Left renal pelvis (tissue), 4 donors: ENCODE results near the gene POU2AF1. TPM values are rescaled to one million over a fixed set of nuclear protein-coding genes. Genes with fewer than 3 reads are reported as not detected.
"Not testable (repeated sequence)": the region's sequence is repeated elsewhere in the genome, so short reads cannot be mapped to it uniquely, and the experiment has no call there.

Experiments used
- DNase-seq, 4 donors: peaks; one replicate each; pipeline ENCODE4 v3.0.0-alpha.2; 2013; ENCODE audit warnings: low read depth in 4 of 4, low spot score in 3 of 4
- polyA plus RNA-seq, 4 donors: library from polyadenylated mRNA; unstranded; fragments of 120-200 nt; gene quantifications; one replicate each; pipeline ENCODE4 v1.2.1, GENCODE V29; 2013; ENCODE audit not compliant: insufficient read length in 4 of 4

Gene POU2AF1
- polyA plus RNA-seq, 4 donors, result 0.26 to 1.3 (median 0.51) TPM

DNA sequence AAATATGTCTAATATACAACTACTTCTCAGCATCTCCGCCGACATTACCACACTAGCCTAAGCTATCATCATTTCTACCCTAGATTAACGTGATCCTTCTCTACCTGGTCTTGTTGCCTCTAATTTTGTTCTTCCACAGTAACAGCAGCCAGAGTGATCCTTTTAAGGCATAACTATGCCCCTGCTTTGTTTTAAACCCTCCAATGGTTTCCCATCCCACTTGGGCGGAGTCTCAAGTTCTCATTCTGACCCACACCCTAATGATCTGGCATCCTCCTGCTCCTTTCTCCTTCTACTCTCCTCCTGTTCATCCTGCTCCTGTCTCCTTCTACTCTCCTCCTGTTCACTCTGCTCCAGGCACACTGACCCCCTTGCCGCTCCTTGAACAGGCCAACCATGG, 31.9 kb upstream of the POU2AF1 start:
- DNase-seq, result no peak

DNA sequence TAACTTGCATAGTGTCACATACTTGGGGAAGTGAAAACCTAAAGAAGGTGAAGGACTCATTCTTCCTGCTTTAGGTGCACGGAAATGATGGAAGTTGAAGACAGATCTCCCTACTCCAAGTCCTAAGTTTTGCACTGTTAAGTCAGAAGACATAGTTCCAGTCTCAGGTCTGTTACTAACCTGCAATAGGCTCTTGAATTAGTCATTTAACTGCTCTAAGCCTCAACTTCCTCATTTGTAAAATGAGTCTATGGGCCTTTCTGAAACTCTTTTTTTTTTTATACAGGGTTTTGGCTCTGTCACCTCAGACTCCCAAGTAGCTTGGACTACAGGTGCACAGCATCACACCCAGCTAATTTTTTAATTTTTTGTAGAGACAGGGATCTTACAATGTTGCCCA, 30.8 kb upstream of the POU2AF1 start:
- no peak for DNase-seq

DNA sequence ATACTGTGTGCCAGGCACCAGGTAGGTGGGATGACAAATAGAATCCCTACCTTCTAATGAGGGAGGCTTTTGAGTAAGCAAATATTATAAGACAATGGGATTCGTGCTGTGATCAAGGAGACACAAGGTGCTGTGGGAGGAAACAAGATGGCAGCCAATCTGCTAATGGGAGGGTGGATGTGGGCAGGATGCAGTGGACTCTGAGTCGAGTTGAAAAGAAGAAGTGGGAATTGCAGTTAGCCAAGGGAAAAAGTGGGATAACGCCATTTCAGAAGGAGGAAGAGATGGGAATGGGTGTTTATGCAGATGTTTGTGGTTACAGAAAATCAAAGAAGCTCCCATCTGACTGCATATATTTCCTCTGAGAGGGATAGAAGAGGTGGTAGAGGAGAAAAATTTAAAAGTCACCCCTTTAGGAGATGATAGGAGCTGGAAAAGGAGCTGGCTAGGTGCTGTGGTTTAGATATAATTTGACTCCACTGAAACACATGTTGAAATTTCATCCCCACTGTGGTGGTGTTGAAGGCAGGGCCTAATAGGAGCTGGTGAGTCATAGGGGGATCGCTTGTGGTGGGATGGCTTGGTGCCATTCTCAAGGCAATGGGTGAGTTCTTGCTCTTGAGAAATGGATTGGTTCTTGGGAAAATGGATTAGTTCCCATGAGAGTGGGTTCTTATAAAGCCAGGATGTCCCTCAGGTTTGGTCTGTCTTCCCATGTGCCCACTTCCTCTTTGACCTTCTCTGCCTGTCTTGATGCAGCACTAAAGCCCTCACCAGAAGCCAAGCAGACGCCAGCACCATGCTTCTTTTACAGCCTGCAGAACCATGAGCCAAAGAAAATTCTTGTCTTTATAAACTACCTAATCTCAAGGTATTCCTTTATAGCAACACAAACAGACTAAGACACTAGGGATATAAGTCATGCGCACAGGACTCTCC, 30.0 kb upstream of the POU2AF1 start:
- no peak for DNase-seq

DNA sequence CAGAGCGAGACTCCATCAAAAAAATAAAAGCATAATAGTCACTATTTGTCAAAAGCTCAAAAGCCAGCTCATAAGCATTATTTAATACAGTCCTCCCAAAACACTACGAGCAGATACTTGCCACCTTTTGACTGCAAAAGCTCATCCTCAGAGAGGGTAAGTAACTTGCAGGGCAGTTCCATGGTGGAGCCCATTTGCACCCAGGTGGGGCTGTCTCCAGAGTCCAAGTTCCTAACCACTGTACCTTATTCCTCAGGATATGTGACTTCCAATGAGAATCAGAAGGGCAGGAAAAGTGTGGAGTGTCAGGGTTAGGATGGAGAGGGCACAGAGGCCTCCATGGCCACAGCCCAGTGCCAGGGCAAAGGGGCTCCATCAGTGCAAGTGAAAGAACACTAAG, 28.6 kb upstream of the POU2AF1 start:
- DNase-seq, result no peak

DNA sequence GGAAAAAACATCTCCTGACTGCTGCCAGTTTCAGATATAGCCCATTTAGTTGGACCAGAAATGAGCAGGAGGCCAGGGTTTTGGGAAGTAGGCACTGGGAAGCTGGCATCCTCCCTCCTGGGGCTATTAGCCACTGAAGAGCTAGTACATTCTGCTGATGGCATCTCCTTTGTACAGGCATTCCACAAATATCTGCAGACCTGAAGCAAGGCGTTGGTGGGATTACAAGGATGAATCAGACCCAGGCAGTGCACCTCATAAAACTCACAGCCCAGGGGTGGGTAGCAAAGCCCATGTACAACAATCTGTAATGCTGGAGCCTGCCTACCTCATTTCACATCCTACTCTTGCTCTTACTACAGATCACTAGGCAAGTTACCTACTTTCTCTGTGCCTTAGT, 27.5 kb upstream of the POU2AF1 start:
- DNase-seq, result no peak

DNA sequence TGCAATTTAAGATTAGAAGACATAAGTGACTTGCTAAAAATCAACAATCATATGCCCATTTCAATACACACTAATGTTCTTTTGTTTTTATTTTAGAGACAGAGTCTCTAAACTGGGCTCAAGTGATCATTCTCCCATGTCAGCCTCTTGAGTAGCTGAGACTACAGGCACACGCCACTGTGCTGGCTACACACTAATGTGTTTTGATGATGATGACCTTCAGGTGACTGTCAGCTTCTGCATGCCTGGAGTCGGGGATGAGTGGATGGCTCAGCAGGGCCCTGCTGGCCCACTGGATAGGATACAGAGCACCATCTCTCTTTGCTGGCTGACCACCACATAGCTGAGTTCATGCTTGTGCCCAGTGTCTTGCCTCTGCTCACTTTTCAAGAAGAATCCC, 27.0 kb upstream of the POU2AF1 start:
- no peak for DNase-seq

DNA sequence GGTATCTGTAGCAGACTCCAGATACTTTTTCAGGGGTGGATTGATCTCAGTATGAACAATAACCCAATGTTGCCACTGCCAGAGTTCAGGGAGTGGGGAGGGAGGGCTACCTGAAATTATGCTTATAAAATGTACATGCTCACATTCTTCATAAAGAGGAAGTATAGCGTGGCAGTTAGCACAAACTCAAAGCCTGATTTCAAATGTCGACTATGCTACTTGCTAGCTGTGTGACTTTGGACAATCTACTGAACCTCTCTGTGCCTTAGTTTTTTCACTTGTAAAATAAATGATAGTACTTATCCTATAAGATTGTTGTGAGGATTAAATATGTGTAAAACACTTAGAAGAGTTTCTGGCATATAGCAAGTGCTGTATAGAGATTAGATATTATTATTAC, 26.5 kb upstream of the POU2AF1 start:
- no peak for DNase-seq

DNA sequence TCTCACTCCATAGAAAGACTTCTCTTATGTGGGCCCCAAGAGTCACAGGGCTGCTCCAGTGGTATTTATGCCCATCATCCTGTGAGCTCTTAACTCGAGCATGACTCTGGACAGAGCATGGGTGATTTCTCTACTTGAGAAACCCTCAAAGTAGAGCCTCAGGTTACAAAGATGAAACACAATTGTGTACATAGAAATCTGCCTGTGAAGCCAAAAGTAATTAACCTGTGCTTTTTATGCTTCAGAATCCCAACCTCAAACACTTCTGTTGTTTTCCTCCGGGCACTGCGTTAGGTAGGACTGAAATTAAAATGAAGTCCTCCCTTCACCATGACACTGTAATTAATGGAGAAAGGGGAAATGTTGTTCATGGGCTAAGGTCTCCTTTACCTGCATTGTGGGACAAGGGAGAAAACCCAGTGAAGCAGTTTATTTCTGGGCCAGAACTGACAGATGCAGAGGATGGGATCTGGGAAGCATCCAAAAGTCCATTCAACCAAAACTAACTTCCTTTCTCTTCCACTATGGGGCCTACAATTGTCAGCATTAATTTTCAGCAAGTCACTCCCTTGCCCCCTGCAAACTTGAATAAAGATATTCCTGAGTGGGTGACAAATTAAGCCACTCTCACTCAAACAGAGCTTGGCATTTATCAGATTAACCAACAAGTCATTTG, 24.1 kb upstream of the POU2AF1 start:
- no peak for DNase-seq

DNA sequence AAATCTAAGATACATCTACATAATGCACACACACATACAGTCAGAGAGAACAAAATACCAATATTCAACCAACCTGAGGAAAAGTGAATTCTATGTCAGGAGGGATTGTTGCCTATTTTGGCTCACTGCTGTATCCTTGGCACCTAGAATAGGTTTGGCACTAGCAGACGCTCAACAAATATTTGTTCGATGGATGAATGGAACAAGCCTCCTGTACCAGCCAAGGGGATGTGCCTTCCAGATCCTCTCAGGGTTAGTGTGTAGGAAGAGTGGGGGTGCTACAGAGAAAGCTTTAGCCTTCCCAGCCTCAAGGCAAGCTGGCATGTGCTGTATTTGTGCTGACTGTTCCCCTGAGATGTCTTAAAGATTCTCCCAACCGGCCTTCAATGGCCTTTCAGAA, 23.3 kb upstream of the POU2AF1 start:
- no peak for DNase-seq

DNA sequence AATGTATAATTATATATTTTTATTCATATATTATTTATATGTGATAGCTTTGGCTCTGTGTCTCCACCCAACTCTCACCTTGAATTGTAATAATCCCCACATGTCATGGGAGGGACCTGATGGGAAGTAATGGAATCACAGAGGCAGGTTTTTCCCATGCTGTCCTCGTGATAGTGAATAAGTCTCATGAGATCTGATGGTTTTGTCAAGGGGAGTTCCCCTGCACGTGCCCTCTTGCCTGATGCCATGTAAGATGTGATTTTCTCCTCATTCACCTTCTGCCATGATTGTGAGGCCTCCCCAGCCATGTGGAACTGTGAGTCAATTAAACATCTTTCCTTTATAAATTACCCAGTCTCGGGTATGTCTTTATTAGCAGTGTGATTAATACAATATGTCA, 22.9 kb upstream of the POU2AF1 start:
- DNase-seq, result not testable (repeated sequence)

DNA sequence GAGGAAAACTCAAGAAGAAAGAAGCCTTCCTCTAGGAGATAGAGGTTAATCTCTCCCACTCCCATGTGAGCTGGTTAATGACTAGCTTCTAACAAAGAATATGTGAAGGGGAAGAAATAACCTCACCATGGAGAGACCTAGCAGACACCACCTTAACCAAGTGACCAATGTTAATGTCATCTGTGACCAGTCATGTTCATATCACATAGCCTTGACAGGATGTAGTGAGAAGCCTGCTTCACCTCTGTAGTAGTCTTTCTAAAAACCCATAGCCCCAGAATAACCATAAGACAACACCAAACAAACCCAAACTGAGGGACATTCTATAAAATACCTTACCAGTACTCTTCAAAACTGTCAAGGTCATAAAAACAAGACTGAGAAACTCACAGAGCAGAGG, 21.5 kb upstream of the POU2AF1 start:
- no peak for DNase-seq

DNA sequence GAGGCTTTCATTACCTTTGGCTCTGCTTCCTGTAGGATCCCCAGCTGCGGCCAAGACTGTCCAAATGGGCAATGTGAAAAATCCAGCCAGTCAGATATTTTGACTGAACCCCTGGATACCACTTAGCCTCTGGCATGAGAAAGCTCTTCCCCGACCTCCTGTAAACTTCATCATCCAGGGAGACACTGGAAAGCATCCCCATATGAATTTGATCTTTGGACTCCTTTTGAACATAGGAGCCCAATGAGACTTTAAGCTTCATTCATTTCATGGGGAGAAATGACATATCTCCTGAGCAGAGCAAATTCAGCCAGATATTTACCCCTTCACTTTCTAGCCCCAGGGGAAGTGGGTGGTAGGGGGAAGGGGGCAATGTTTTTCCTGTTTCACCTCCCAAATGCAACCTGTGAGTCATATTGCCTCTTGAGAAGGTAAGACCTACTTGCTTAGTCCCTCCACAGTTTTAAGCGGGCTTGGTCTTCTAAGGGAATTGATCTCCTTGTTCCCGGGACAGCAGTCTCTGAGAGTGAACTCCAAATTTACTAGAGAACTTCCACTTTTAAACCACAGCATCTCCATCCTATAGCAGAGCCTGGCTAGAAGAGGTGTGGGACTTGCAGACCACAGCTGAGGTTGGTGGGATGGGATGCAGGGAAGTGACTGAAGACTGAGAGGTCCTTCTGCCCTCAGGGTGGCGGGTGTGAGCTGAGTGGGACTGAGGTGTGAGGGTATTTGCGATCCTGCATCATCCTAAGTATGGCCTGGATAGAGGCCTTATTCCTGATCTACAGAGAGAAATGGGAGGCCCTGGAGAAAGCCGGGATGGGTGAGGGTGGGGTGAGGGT, 20.3 kb upstream of the POU2AF1 start:
- DNase-seq, result no peak

DNA sequence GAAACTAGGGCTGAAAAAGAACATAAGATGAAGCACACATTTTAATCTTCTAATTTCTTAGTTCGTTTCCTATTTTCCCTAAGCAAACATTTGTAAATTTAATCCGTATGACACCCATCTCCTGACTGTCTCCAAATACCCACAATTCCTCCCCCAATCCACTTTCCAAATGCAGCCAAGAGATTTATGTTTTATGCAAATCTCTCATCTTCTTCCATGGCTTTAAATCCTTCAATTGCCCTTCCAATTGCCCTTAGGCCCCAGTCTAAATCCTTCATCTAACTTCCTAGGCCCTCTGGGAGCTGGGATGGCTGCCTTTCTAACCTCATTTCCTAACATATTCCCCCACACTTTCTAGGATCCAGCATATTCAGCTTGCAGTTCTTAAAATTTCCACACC, 18.0 kb upstream of the POU2AF1 start:
- no peak for DNase-seq

DNA sequence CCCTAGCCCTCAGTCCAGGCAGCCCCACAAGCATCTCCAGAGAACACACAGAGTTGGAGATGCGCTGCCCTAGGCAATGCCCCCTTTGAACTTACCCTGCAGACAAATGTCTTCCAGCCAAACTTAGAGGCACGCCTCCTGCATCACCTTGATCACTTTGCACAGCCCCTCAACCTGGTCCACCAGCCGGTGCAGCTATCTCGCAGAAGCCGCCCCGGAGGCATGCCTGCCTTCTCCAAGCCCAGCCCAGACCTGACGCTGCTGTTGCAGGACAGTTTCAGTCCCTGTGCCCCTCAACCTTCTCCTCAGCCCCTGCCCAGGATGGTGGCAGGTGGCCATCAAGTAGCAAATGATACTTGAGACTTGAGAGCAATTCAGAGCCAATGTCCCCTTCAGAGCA, 16.7 kb upstream of the POU2AF1 start:
- DNase-seq, result no peak

DNA sequence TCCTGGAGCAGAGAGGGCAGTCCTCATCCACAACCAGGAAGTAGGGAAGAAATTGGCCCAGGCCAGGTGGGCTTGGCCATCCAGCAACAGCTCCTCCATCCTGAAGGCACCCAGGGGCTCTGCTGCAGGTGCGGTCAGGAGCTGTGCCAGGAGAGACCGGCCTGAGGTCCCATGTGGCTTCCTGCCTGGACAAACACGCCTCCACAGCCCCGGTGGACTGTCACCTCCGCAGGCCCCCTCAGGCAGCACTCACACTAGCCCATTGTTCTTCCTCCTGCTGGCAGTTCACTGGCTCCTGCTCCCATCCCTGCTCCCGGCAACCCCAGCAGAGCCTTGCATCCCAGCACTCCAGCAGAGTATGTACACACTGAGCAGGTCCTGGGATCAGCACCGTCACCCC, 16.0 kb upstream of the POU2AF1 start:
- DNase-seq, result no peak

DNA sequence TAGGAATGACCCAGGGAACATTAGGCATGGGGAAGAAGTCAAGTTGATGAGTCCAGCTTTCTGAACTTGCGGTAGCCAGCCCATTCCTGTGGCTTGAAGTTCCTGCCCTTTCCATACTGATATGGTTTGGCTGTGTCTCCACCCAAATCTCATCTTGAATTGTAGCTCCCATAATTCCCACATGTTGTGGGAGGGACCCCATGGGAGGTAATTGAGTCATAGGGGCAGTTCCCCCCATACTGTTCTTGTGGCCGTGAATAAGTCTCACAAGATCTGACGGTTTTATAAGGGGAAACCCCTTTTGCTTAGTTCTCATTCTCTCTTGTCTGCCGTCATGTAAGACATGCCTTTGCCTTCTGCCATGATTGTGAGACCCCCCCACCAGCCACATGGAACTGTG, 15.1 kb upstream of the POU2AF1 start:
- DNase-seq, result not testable (repeated sequence)

DNA sequence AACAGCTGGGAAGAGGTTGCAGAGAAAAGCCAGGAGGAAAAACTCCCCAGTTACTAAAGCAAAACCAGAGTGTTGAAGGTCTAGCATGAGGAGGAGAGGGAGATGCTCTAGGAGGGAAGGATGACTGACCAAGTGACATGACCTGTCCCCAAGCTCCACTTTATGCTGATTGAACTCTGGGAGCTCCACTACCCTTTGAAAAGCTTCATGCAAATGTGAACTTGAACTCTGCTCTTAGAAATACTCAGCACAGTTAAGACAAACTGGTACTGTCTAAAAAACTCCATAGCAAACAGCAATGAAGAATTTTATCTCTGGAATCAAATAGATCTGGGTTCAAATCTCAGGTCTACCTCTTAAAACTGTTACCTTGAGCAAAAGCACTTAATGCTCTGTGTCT, 14.5 kb upstream of the POU2AF1 start:
- no peak for DNase-seq

DNA sequence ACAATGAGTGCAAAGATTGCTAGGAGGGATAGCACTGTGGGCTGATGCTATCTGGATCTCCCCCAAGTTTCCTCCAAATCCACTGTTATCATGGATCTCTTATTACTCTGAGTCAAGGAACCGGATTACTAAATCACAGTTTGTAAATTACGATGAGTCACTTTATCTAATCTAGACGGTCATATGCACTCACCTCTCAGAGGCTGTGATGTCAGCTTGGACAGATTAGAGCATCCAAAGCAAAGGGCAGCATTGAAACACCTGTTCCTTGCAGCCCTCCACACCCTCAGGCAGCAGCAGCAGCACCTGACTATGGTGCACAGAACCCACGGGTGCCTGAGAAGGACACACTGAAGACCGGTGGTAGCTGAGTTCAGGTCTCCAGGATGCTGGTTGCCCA, 14.0 kb upstream of the POU2AF1 start:
- DNase-seq, result no peak

DNA sequence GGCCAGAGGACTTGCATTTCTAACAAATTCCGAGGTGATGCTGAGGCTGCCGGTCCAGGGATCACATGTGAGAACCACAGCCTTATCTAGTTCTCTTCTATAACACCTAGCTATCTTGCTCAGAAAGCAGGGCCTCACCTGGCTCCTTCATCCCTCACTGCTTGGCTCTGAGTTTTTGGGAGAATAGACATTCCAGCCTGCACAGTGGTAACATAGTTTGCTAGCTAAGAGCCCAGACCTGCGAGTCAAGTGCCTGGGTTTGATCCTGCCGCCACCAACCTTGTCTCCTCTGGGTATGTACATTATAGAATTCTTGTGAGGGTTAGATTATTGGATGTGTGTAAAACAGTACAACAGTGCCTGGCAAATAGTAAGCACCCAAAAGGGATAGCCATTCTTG, 13.5 kb upstream of the POU2AF1 start:
- no peak for DNase-seq

DNA sequence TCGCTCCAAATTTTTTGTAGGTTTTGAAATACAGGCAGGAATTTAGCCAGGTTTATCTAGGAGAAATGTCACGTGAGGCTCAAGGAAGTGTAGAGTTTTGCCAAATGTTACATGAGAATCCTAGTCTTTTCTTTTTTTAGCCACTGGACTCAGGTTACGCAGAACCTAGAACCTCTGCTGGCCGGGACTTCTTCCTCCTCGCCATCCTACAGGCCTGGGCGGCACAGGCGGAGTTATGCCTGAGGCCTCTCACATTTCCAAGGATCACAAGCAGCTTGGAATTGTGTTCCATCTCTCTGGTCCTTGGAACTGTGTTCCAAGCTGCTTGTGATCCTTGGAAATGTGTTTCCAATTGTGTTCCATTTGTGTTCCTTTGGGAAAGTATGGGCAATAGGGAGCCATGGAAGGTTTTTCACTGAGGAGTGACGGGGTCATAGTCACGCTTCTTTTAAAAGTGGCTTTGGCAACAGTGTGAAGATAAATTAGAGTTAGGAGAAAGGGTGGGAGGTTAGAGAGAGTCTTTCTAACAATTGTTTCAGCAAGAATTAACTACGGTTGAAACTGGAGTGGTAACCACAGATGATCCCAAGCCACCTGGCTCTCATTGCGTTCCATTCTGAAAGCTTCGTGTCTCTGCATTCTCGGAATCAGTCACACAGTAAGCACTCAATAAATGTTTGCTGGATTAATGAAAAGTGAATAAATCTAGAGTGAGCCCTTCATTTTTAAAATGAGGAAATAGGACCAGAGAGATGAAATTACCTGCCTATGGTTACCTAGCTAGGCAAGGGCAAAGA, 12.5 kb upstream of the POU2AF1 start:
- no peak for DNase-seq
